HepG2 (cell line): Measurements from ENCODE around the gene CIBAR2. TPM values are rescaled to one million over a fixed set of nuclear protein-coding genes. Genes with fewer than 3 reads are reported as not detected.

Experiments
- CENPT ChIP-seq: sonication (generic); formaldehyde crosslinking; IDR thresholded peaks from 2 replicates; pipeline ENCODE4 v1.8.0; 2022; ENCODE audit warnings: low read depth, mild to moderate bottlenecking, moderate library complexity, missing genetic modification reagents
- ELF4 ChIP-seq: sonication (generic); formaldehyde crosslinking; IDR thresholded peaks from 2 replicates; pipeline ENCODE4 v1.5.0; 2020; ENCODE audit warnings: missing genetic modification reagents, mild to moderate bottlenecking, moderate library complexity, borderline replicate concordance
- FIP1L1 ChIP-seq: fragments of 200-400 bp; formaldehyde crosslinking; IDR thresholded peaks from 2 replicates; pipeline ENCODE4 v1.6.1; 2018; ENCODE audit warnings: low read depth, mild to moderate bottlenecking, low read length, moderate library complexity, borderline replicate concordance; ENCODE audit not compliant: insufficient read depth
- GATAD2A ChIP-seq: IDR thresholded peaks from 2 replicates; pipeline ENCODE4 v1.6.1; 2016
- HNRNPLL ChIP-seq: fragments of 200-400 bp; formaldehyde crosslinking; IDR thresholded peaks from 2 replicates; pipeline ENCODE4 v1.6.1; 2017; ENCODE audit warnings: mild to moderate bottlenecking, low read depth, low read length; ENCODE audit not compliant: poor library complexity, severe bottlenecking
- MTA1 ChIP-seq: sonication (generic); formaldehyde crosslinking; IDR thresholded peaks from 2 replicates; pipeline ENCODE4 v1.4.0; 2020; ENCODE audit warnings: missing genetic modification reagents, mild to moderate bottlenecking, borderline replicate concordance
- NFIC ChIP-seq: IDR thresholded peaks from 2 replicates; pipeline ENCODE4 v1.6.1; 2012; ENCODE audit warnings: mild to moderate bottlenecking, low read length, inconsistent platforms
- POLR2AphosphoS5 ChIP-seq: IDR thresholded peaks from 2 replicates; pipeline ENCODE4 v1.6.1; 2012; ENCODE audit warnings: low read depth, low read length
- PPARG ChIP-seq: conservative IDR thresholded peaks from 2 replicates; pipeline ENCODE4 v1.6.1; 2016; ENCODE audit warnings: missing biosample characterization, missing genetic modification reagents
- RARG ChIP-seq: sonication (generic); formaldehyde crosslinking; IDR thresholded peaks from 2 replicates; pipeline ENCODE4 v1.4.0; 2020; ENCODE audit warnings: low read depth, mild to moderate bottlenecking, missing genetic modification reagents
- SMAD9 ChIP-seq: sonication (generic); formaldehyde crosslinking; IDR thresholded peaks from 2 replicates; pipeline ENCODE4 v1.5.1; 2020; ENCODE audit warnings: mild to moderate bottlenecking, missing genetic modification reagents
- SRSF1 ChIP-seq: fragments of 200-400 bp; formaldehyde crosslinking; optimal IDR thresholded peaks from 2 replicates; pipeline ENCODE3; 2017; ENCODE audit warnings: mild to moderate bottlenecking, low read depth, low read length, moderate library complexity
- STAG1 ChIP-seq: sonication (generic); formaldehyde crosslinking; IDR thresholded peaks from 2 replicates; pipeline ENCODE4 v1.4.0; 2020; ENCODE audit warnings: missing genetic modification reagents
- STAT5B ChIP-seq: sonication (generic); formaldehyde crosslinking; IDR thresholded peaks from 2 replicates; pipeline ENCODE4 v1.4.0; 2020; ENCODE audit warnings: missing genetic modification reagents
- ZBTB3 ChIP-seq: sonication (generic); formaldehyde crosslinking; IDR thresholded peaks from 2 replicates; pipeline ENCODE4 v1.4.0; 2020; ENCODE audit warnings: low read depth, mild to moderate bottlenecking, moderate library complexity, missing genetic modification reagents, borderline replicate concordance
- ZBTB7A ChIP-seq: sonication (generic); formaldehyde crosslinking; IDR thresholded peaks from 2 replicates; pipeline ENCODE4 v1.8.0; 2022; ENCODE audit warnings: mild to moderate bottlenecking, missing genetic modification reagents
- ZNF10 ChIP-seq: sonication (generic); formaldehyde crosslinking; IDR thresholded peaks from 2 replicates; pipeline ENCODE4 v1.4.0; 2020; ENCODE audit warnings: mild to moderate bottlenecking, low read depth, missing genetic modification reagents, borderline replicate concordance
- ZNF235 ChIP-seq: sonication (generic); formaldehyde crosslinking; IDR thresholded peaks from 2 replicates; pipeline ENCODE4 v1.8.1; 2023; ENCODE audit warnings: mild to moderate bottlenecking, missing genetic modification reagents, borderline replicate concordance
- ZNF343 ChIP-seq: sonication (generic); formaldehyde crosslinking; IDR thresholded peaks from 2 replicates; pipeline ENCODE4 v1.4.0; 2020; ENCODE audit warnings: mild to moderate bottlenecking, missing genetic modification reagents
- ZNF350 ChIP-seq: sonication (generic); formaldehyde crosslinking; IDR thresholded peaks from 2 replicates; pipeline ENCODE4 v1.4.0; 2020; ENCODE audit warnings: mild to moderate bottlenecking, low read depth, missing genetic modification reagents, borderline replicate concordance
- ZNF543 ChIP-seq: sonication (generic); formaldehyde crosslinking; IDR thresholded peaks from 2 replicates; pipeline ENCODE4 v1.4.0; 2020; ENCODE audit warnings: mild to moderate bottlenecking, missing genetic modification reagents
- ZNF678 ChIP-seq: sonication (generic); formaldehyde crosslinking; IDR thresholded peaks from 2 replicates; pipeline ENCODE4 v1.4.0; 2020; ENCODE audit warnings: mild to moderate bottlenecking, missing genetic modification reagents
- ZNF747 ChIP-seq: sonication (generic); formaldehyde crosslinking; IDR thresholded peaks from 2 replicates; pipeline ENCODE4 v1.8.1; 2023; ENCODE audit warnings: missing genetic modification reagents, mild to moderate bottlenecking, borderline replicate concordance
- ZNF850 ChIP-seq: sonication (generic); formaldehyde crosslinking; conservative IDR thresholded peaks from 2 replicates; pipeline ENCODE4 v1.9.0; 2021; ENCODE audit warnings: mild to moderate bottlenecking, missing genetic modification reagents
- polyA plus RNA-seq, 8 experiments: library from polyadenylated mRNA; depleted of rRNA in 3 of 8; stranded (reverse) in 7 of 8; unstranded in 1 of 8; fragments of >200 nt; fragmentation: Illumina TruSeq in 4 of 8; extraction: Trizol in 4 of 8; gene quantifications; 2 replicates each; pipeline versions ENCODE4 v1.2.1 to v1.2.3, GENCODE V29; 2011 to 2016; ENCODE audit warnings: low read depth in 4 of 8, missing spikeins in 1 of 8, mixed read lengths in 1 of 8; ENCODE audit not compliant: insufficient read depth in 1 of 8
- total RNA-seq, 5 experiments: library from RNA; depleted of rRNA; stranded (reverse); fragments of >200 nt; fragmentation: Illumina TruSeq; extraction: Trizol; gene quantifications; 2 replicates each; pipeline ENCODE4 v1.2.3, GENCODE V29; 2016; ENCODE audit warnings: low read depth in 1 of 5
- TF ChIP-seq, protein P1 (sequence below): sonication (generic); formaldehyde crosslinking; IDR thresholded peaks from 2 replicates; pipeline ENCODE4 v1.4.0; 2020; ENCODE audit warnings: mild to moderate bottlenecking, missing genetic modification reagents
- TF ChIP-seq, protein P2 (sequence below): sonication (generic); formaldehyde crosslinking; IDR thresholded peaks from 2 replicates; pipeline ENCODE4 v1.5.1; 2020; ENCODE audit warnings: missing genetic modification reagents, mild to moderate bottlenecking, borderline replicate concordance
- TF ChIP-seq, protein P3 (sequence below): sonication (generic); formaldehyde crosslinking; IDR thresholded peaks from 2 replicates; pipeline ENCODE4 v1.4.0; 2020; ENCODE audit warnings: missing genetic modification reagents
- TF ChIP-seq, protein P4 (sequence below): IDR thresholded peaks from 2 replicates; pipeline ENCODE4 v1.6.1; 2018; ENCODE audit warnings: missing genetic modification reagents

The CIBAR2 gene
- total and polyA plus RNA-seq, 2 of the 13 experiments (the other 11 are each of a cell fraction or from before 2014, with no cell fraction given): not detected

DNA sequence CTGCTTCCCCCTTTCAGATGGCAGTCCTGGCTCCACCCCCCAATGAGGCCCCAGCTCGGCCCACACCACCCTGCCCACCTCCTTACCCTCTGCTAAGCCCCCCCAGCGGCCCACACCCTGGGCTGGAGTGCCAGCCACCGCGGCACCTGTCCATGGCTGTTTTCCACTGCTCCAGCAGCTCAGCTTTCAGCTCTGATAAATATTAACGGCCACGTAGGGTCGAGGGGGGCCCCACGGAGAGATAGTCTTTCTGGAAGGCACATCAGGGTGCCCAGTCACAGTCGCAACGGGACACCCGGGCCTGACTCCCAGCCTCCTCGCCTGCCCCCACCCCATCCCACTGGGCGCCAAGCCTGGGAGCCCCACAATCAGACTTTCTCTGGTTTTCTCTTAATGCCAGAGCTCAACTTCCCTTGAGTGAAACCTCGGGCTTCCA lies 46.5 kb upstream of the CIBAR2 start (continued):
- TF ChIP-seq, protein P1, sequence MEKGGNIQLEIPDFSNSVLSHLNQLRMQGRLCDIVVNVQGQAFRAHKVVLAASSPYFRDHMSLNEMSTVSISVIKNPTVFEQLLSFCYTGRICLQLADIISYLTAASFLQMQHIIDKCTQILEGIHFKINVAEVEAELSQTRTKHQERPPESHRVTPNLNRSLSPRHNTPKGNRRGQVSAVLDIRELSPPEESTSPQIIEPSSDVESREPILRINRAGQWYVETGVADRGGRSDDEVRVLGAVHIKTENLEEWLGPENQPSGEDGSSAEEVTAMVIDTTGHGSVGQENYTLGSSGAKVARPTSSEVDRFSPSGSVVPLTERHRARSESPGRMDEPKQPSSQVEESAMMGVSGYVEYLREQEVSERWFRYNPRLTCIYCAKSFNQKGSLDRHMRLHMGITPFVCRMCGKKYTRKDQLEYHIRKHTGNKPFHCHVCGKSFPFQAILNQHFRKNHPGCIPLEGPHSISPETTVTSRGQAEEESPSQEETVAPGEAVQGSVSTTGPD (CRISPR knock-in tag): no peak
- TF ChIP-seq, protein P2, sequence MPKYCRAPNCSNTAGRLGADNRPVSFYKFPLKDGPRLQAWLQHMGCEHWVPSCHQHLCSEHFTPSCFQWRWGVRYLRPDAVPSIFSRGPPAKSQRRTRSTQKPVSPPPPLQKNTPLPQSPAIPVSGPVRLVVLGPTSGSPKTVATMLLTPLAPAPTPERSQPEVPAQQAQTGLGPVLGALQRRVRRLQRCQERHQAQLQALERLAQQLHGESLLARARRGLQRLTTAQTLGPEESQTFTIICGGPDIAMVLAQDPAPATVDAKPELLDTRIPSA (CRISPR knock-in tag): no peak
- TF ChIP-seq ZNF343 (CRISPR knock-in tag): no peak
- TF ChIP-seq MTA1: no peak
- TF ChIP-seq STAG1 (CRISPR knock-in tag): no peak
- TF ChIP-seq ZNF235 (CRISPR knock-in tag): no peak
- TF ChIP-seq, protein P3, sequence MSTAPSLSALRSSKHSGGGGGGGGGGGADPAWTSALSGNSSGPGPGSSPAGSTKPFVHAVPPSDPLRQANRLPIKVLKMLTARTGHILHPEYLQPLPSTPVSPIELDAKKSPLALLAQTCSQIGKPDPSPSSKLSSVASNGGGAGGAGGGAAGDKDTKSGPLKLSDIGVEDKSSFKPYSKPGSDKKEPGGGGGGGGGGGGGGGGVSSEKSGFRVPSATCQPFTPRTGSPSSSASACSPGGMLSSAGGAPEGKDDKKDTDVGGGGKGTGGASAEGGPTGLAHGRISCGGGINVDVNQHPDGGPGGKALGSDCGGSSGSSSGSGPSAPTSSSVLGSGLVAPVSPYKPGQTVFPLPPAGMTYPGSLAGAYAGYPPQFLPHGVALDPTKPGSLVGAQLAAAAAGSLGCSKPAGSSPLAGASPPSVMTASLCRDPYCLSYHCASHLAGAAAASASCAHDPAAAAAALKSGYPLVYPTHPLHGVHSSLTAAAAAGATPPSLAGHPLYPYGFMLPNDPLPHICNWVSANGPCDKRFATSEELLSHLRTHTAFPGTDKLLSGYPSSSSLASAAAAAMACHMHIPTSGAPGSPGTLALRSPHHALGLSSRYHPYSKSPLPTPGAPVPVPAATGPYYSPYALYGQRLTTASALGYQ (CRISPR knock-in tag): no peak
- no peak for TF ChIP-seq POLR2AphosphoS5
- TF ChIP-seq ZNF350 (CRISPR knock-in tag): peak; percentile 51; the same call in 1 of the 2 replicates
- TF ChIP-seq CENPT (CRISPR knock-in tag): no peak
- no peak for TF ChIP-seq ZNF543 (CRISPR knock-in tag)
- TF ChIP-seq, protein P4, sequence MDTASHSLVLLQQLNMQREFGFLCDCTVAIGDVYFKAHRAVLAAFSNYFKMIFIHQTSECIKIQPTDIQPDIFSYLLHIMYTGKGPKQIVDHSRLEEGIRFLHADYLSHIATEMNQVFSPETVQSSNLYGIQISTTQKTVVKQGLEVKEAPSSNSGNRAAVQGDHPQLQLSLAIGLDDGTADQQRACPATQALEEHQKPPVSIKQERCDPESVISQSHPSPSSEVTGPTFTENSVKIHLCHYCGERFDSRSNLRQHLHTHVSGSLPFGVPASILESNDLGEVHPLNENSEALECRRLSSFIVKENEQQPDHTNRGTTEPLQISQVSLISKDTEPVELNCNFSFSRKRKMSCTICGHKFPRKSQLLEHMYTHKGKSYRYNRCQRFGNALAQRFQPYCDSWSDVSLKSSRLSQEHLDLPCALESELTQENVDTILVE (CRISPR knock-in tag): 0 out of 2 replicates have a peak, but pooled peaks have one; percentile 1
- no peak for TF ChIP-seq ZNF850 (CRISPR knock-in tag)
- no peak; the same call in 1 of the 2 replicates for TF ChIP-seq ZBTB3 (CRISPR knock-in tag)
- TF ChIP-seq ZNF747 (CRISPR knock-in tag): no peak
- TF ChIP-seq PPARG (CRISPR knock-in tag): 0 out of 2 replicates have a peak, but pooled peaks have one; percentile 13
- no peak for TF ChIP-seq NFIC
- no peak for TF ChIP-seq ZNF678 (CRISPR knock-in tag)
- no peak for TF ChIP-seq ZNF10
- TF ChIP-seq HNRNPLL: peak; percentile 19
- TF ChIP-seq STAT5B: no peak
- TF ChIP-seq RARG: no peak
- no peak for TF ChIP-seq ELF4
- TF ChIP-seq SRSF1: no peak
- no peak for TF ChIP-seq GATAD2A (CRISPR knock-in tag)
- TF ChIP-seq ZBTB7A (CRISPR knock-in tag): no peak; the same call in 1 of the 2 replicates
- TF ChIP-seq FIP1L1: no peak
- no peak for TF ChIP-seq SMAD9 (CRISPR knock-in tag)
